HG02610 (cell line): ENCODE measurements around the gene KRTAP4-5.
"Not testable (repeated sequence)": the region's sequence is repeated elsewhere in the genome, so short reads cannot be mapped to it uniquely, and the experiment has no call there.

Experiments
- ATAC-seq: cut with Tn5 transposase; IDR thresholded peaks from one replicate; pipeline ENCODE4 v1.9.1; 2021; ENCODE audit warnings: mild to moderate bottlenecking, moderate library complexity; ENCODE audit not compliant: unreplicated experiment

The KRTAP4-5 gene

DNA sequence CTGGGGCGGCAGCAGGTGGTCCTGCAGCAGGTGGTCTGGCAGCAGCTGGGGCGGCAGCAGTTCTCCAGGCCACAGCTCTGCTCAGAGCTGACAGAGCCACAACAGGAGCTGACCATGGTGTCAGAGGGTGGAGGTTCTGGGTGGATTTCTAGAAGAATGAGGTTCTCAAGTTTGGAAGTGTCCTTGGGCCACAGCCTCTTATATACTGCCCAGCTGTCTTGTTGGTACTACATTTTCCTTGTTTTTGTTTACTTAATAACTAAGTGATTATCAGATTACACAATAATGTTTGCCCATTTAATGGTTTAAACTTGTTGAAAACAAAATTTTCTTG is at the start of gene KRTAP4-5:
TSS of gene KRTAP4-5 (minus strand) at position 174 of the 334 bp plus-strand sequence. CDS start at position 116, 58 bp downstream.
- no peak for ATAC-seq

DNA sequence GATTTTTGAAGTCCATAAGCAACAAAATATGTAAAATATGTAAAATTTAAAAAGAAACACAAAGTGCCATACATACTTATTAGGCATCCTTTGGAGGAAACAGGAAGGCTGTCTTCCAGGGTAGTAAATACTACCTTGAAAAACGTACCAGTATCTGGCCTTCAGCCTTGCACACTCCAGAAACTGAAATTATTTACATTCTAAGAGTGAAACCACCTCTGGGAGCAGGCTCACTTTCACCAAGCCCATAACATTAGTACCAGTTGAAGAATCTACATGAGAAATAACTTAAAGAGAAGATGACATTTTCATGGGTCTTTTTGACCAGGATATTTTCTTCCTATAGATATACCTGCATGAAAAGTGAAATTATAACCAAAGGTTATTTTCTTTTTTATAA is 46.4 kb upstream of the KRTAP4-5 start:
- no peak for ATAC-seq

GRCh38 chr17:41190328-41190727 is 40.7 kb upstream of the KRTAP4-5 start:
- ATAC-seq: no peak

DNA sequence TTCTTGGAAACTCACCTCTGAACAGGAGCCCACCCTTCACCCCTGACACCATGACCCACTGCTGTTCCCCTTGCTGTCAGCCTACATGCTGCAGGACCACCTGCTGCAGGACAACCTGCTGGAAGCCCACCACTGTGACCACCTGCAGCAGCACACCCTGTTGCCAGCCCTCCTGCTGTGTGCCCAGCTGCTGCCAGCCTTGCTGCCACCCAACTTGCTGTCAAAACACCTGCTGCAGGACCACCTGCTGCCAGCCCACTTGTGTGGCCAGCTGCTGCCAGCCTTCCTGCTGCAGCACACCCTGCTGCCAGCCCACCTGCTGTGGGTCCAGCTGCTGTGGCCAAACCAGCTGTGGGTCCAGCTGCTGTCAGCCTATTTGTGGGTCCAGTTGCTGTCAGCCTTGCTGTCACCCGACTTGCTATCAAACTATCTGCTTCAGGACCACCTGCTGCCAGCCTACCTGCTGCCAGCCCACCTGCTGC is 40.3 kb upstream of the KRTAP4-5 start, which contains the start of gene KRTAP9-1:
TSS of gene KRTAP9-1 (plus strand) at position 51 of the 482 bp plus-strand sequence. CDS start at position 51, 0 bp downstream.
- ATAC-seq: not testable (repeated sequence)

DNA sequence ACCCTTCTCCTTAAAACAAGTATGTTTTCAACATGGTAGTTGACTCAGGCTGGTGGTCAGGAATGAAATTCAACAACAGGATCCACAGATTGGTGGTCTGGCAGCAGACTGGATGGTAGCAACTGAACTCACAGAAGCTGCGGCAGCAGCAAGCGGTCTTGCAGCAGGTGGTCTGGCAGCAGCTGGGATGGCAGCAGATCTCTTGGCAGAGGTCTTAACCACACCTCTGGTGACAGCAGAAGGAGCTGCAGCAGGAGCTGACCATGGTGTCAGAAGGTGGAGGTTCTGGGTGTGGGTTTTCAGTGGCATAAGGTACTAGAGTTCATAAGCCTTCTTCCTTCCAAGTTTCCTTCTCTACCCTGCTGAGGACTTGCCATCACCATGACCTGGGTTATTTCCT is 37.2 kb upstream of the KRTAP4-5 start:
- no peak for ATAC-seq

- ATAC-seq: no peak
These were observed 35.4 kb upstream of the KRTAP4-5 start for GRCh38 chr17:41185001-41185400.

DNA sequence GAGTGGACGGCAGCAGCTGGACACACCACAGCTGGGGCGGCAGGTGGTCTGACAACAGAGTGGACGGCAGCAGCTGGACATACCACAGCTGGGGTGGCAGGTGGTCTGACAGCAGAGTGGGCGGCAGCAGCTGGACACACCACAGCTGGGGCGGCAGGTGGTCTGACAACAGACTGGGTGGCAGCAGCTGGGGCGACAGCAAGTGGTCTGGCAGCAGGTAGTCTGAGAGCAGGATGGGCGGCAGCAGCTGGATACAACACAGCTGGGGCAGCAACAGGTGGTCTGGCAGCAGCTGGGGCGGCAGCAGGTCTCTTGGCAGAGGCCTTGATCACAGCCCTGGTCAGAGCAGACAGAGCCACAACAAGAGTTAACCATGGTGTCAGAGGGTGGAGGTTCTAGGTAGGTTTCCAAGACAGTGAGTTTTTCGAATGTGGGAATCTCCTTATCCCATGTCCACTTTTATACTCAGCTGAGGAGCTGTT is 34.9 kb upstream of the KRTAP4-5 start, which contains the start of gene KRTAP4-1:
TSS of gene KRTAP4-1 (minus strand) at position 432 of the 482 bp plus-strand sequence. CDS start at position 375, 57 bp downstream.
- no peak for ATAC-seq

DNA sequence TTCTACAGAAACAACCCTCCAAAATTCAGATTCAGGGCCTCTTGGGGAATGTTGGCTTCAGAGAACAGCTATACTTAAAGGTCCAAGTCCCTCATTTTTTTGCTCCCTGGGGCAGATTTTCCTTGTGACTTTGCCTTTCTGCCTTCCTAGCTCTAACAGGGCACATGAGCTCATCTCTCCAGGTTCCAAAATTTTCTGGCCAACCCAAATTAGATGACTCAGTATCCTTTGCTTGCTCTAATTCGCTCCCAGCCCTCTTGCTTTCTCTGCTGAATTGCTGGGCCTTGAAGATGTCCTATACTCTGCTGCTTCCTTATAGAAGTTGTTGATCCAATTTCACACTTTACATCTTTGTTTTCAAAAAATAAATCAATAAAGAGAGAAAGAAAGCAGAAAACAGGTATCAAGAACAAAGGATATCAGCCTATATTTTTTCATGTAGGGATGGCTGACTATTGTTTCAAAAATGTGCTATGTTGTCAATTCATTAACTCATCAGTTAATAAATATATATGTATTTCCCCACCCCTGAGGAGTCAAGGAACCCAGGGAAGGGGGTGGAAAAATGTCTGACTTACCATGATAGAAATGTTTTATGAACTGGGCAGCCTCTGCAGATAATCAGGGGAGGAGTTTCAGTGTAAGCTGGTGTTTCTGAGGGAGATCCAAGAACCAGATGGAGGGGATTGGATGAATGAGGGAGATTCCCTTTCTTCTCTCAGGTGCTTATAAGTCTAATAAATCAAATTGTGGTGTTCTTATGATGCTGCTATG is 29.4 kb upstream of the KRTAP4-5 start:
- no peak for ATAC-seq

GRCh38 chr17:41178341-41178740 is 28.7 kb upstream of the KRTAP4-5 start:
- ATAC-seq: no peak

DNA sequence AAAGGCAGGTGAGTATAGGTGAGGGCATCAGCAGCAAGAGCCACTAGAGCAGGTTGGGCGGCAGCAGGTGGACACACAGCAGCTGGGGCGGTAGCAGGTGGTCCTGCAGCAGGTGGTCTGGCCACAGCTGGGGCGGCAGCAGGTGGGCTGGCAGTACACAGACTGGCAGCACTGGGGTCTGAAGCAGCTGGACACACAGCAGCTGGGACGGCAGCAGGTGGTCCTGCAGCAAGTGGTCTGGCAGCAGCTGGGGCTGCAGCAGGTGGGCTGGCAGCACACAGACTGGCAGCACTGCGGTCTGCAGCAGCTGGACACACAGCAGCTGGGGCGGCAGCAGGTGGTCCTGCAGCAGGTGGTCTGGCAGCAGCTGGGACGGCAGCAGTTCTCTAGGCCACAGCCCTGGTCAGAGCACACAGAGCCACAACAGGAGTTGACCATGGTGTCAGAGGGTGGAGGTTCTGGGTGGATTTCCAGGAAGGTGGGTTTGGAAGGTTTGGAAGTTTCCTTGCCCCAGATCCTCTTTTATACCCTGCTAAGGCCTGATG is 28.2 kb upstream of the KRTAP4-5 start, which contains the start of gene KRTAP4-2:
TSS of gene KRTAP4-2 (minus strand) at position 495 of the 545 bp plus-strand sequence. CDS start at position 438, 57 bp downstream.
- no peak for ATAC-seq

DNA sequence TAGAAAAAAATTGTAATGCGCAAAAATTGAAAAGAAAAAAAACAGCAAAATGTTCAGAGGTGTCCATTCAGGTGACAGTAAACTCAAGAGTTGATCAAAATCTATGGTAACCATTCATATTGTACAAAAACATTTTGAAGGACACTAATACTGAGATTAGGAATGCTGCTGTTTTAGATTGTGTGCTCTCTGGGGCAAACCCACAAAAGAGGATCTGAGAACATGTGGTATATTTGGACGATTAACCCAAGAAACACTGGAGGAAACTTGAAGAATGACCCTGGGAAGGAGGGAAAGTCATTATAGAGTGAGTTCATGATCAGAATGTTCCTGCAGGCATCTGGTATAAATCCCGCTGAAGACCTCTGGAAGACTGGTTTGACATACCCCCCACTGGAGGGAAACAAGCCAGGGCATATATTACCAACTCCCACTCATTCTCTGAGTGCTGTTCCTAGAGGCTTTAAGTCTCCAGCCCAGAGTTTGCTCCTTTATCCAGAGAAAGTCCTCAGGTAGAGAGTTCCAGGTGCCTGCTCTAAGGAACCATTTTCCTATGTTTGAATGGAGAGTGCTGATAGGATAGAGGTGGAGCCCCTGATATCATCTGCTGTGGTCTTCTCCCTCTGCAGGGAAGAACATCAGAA is 27.2 kb upstream of the KRTAP4-5 start:
- ATAC-seq: no peak

GRCh38 chr17:41171886-41172285 is 22.3 kb upstream of the KRTAP4-5 start:
- ATAC-seq: no peak

DNA sequence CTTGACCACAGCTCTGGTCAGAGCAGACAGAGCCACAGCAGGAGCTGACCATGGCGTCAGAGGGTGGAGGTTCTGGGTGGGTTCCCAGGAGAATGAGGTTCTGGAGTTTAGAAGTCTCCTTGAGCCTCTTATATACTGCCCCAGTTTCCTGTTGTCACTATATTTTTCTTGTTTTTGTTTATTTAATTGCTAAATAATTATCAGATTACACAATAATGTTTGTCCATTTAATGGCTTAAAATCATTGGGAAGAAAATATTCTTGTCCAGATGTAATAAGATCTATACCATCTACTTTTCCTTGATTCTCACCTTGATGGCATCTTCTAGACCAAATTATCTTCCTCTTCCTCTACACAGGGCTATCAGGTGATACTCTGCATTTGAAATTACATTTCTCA is 18.5 kb upstream of the KRTAP4-5 start, which contains the start of gene KRTAP4-3:
TSS of gene KRTAP4-3 (minus strand) at position 101 of the 400 bp plus-strand sequence. CDS start at position 52, 49 bp downstream.
- ATAC-seq: no peak

DNA sequence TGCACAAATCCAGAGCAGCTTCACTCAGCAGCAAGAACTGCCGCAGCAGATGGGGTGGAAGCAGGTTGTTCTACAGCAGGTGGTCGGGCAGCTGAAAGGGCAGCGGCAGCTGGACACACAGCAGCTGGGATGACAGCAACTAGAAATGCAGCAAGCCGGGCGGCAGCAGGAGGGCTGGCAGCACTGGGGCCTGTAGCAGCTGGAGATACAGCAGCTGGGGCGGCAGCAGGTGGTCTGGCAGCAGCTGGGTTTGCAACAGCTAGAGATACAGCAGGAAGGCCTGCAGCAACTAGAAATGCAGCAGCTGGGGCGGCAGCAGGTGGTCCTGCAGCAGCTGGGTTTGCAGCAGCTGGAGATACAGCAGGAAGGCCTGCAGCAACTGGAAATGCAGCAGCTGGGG is 17.9 kb upstream of the KRTAP4-5 start:
- ATAC-seq: no peak

DNA sequence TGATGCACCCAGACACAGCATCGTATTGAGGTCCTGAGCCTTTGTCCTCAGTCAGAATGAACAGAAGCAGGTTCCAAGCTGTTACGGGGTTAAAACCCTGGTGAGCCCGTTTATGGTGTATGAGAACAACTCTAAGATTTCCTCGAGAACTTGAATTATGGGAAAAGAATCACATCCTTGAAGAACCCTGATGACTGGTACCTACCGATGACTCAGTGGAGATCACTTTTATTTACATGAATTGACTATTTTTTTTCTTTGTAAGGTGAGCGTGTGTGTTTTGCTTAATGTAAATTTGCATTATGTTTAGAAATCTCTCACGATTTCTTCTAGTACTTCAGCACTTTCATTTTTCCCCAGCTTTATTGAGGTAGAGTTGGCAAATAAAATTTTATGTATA is 14.2 kb upstream of the KRTAP4-5 start:
- ATAC-seq: no peak

GRCh38 chr17:41160648-41161047 is 11.0 kb upstream of the KRTAP4-5 start, which contains the start of gene KRTAP4-4:
Gene KRTAP4-4 (minus strand): TSS chr17:41160748. CDS start chr17:41160691, 57 bp downstream.
- ATAC-seq: no peak

- not testable (repeated sequence) for ATAC-seq
These were observed 10.6 kb upstream of the KRTAP4-5 start for GRCh38 chr17:41160190-41160589.

GRCh38 chr17:41153856-41154255 is 4.2 kb upstream of the KRTAP4-5 start:
- ATAC-seq: no peak

- no peak for ATAC-seq
These were observed 1.9 kb upstream of the KRTAP4-5 start for GRCh38 chr17:41151525-41151924.

DNA sequence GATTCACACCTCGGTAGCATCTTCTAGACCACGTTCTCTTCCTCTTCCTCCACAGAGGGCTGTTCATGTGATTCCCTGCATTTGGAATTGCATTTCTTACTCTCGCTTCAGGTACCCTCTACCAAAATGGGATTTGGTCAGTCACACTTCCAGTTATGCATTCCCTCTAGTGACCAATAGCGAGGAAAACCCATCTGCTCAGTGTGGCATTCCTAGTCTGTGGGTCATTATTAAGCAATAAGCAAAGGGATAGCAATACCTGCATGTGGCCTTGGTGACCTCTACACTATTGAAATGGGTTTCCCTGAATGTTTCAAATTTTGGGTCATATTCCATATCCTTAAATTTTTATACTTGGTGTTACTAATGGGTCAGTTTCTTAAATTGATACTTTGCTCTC is 401 bp upstream of the KRTAP4-5 start:
- no peak for ATAC-seq

GRCh38 chr17:41148971-41149651 is 514 bp downstream of the KRTAP4-5 start:
- not testable (repeated sequence) for ATAC-seq
